CD4-positive, CD25-positive, alpha-beta regulatory T cell (primary cell): ENCODE data around the gene ARFGEF3. TPM values are rescaled to one million over a fixed set of nuclear protein-coding genes. Genes with fewer than 3 reads are reported as not detected.

Source experiments
- ATAC-seq, 2 donors: fragments of 150-1000 bp; cut with Tn5 transposase; one replicate each; pipeline ENCODE4 v1.10.0; 2021; ENCODE audit warnings: low read depth in 2 of 2, moderate number of reproducible peaks in 2 of 2, moderate library complexity in 1 of 2
- DNase-seq, 3 donors: peaks; one replicate each; pipeline versions ENCODE4 v3.0.0 to v3.0.0-alpha.2; 2012 to 2022; ENCODE audit warnings: mixed read lengths in 1 of 3
- H3K27ac ChIP-seq: one replicate; pipeline ENCODE4 v1.7.0; 2013; ENCODE audit warnings: mild to moderate bottlenecking, low read length; ENCODE audit not compliant: insufficient read depth, poor library complexity, severe bottlenecking
- H3K27me3 ChIP-seq: one replicate; pipeline ENCODE4 v1.7.0; 2013; ENCODE audit warnings: low read length; ENCODE audit not compliant: control insufficient read depth, insufficient read depth
- H3K36me3 ChIP-seq: one replicate; pipeline ENCODE4 v1.7.0; 2013; ENCODE audit warnings: mild to moderate bottlenecking, low read length, moderate library complexity; ENCODE audit not compliant: control insufficient read depth, insufficient read depth
- H3K4me1 ChIP-seq: 2 replicates; pipeline ENCODE4 v1.7.0; 2013; ENCODE audit warnings: mild to moderate bottlenecking, low read length; ENCODE audit not compliant: insufficient read depth, control insufficient read depth, poor library complexity, severe bottlenecking
- H3K4me3 ChIP-seq: one replicate; pipeline ENCODE4 v1.7.0; 2013; ENCODE audit warnings: low read depth, mild to moderate bottlenecking, low read length, moderate library complexity
- H3K9me3 ChIP-seq, 2 experiments: 1 replicate in 1 of 2; 2 replicates in 1 of 2; pipeline ENCODE4 v1.7.0; 2013; ENCODE audit warnings: low read length in 2 of 2, mild to moderate bottlenecking in 1 of 2, moderate library complexity in 1 of 2; ENCODE audit not compliant: control insufficient read depth in 2 of 2
- H3K27ac Mint-ChIP-seq, 3 donors: one replicate each; pipeline ENCODE4 v1.8.0; 2020 to 2022; ENCODE audit warnings: mild to moderate bottlenecking in 3 of 3, mixed read lengths in 3 of 3, moderate library complexity in 2 of 3
- H3K27me3 Mint-ChIP-seq: one replicate; pipeline ENCODE4 v1.8.0; 2022; ENCODE audit warnings: mild to moderate bottlenecking, mixed read lengths
- H3K36me3 Mint-ChIP-seq: one replicate; pipeline ENCODE4 v1.8.0; 2020; ENCODE audit warnings: mixed read lengths
- H3K4me1 Mint-ChIP-seq, 4 donors: one replicate each; pipeline ENCODE4 v1.8.0; 2020 to 2022; ENCODE audit warnings: mixed read lengths in 4 of 4, mild to moderate bottlenecking in 1 of 4
- H3K4me3 Mint-ChIP-seq, 4 donors: one replicate each; pipeline ENCODE4 v1.8.0; 2020 to 2022; ENCODE audit warnings: mild to moderate bottlenecking in 4 of 4, mixed read lengths in 4 of 4, moderate library complexity in 3 of 4
- H3K9me3 Mint-ChIP-seq, 7 donors: one replicate each; pipeline ENCODE4 v1.8.0; 2020 to 2022; ENCODE audit warnings: mixed read lengths in 7 of 7, mild to moderate bottlenecking in 3 of 7, moderate library complexity in 2 of 7
- polyA plus RNA-seq, 4 donors: library from polyadenylated mRNA; unstranded; fragments of 300-500 nt; fragmentation: Illumina TruSeq; gene quantifications; one replicate each; pipeline ENCODE4 v1.2.3, GENCODE V29; 2021
- total RNA-seq: library from RNA; stranded (reverse); gene quantifications from one replicate; pipeline ENCODE4 v1.2.3, GENCODE V29; 2022

ARFGEF3 gene
- total and polyA plus RNA-seq, 5 donors from 2014 or later, result not detected

- H3K27me3 Mint-ChIP-seq, result peaks cover 24% of the 10 kb centered on the region
- Histone ChIP-seq H3K4me1 (no peaks in the 10 kb centered on the region), H3K27ac (no peak overlapping the region), H3K27me3 (peaks cover 9% of the 10 kb centered on the region), H3K9me3 (no peaks in the 10 kb centered on the region), H3K4me3 (no peak overlapping the region), H3K36me3 (no peaks in the 10 kb centered on the region)
- H3K4me1 Mint-ChIP-seq, result no peaks in the 10 kb centered on the region
- DNase-seq, result no peak
- no peak overlapping the region for H3K4me3 Mint-ChIP-seq
- H3K27ac Mint-ChIP-seq, result no peak overlapping the region
- peaks cover 0 to 7% (median 0%) of the 10 kb centered on the region in 7 donors for H3K9me3 Mint-ChIP-seq
- ATAC-seq, result no peak
- H3K36me3 Mint-ChIP-seq, result no peaks in the 10 kb centered on the region
Observed at GRCh38 chr6:138318741-138319375, 157.1 kb downstream of the ARFGEF3 start.

GRCh38 chr6:138321934-138322333 is 160.2 kb downstream of the ARFGEF3 start:
- Mint-ChIP-seq H3K4me1 (no peaks in the 10 kb centered on the region), H3K27me3 (peaks cover 14% of the 10 kb centered on the region), H3K36me3 (no peaks in the 10 kb centered on the region), H3K4me3 (no peak overlapping the region), H3K9me3 (peaks cover 0 to 7% (median 1%) of the 10 kb centered on the region in 7 donors), H3K27ac (no peak overlapping the region)
- H3K27ac ChIP-seq, result no peak overlapping the region
- no peak overlapping the region for H3K4me3 ChIP-seq
- H3K36me3 ChIP-seq, result no peaks in the 10 kb centered on the region
- H3K4me1 ChIP-seq, result no peaks in the 10 kb centered on the region
- peaks cover 4% of the 10 kb centered on the region for H3K27me3 ChIP-seq
- ATAC-seq (no peak), DNase-seq (no peak)
- no peaks in the 10 kb centered on the region for H3K9me3 ChIP-seq

- peaks cover 2% of the 10 kb centered on the region for H3K27me3 ChIP-seq
- Mint-ChIP-seq H3K27me3 (peaks cover 14% of the 10 kb centered on the region), H3K4me1 (no peaks in the 10 kb centered on the region), H3K36me3 (no peaks in the 10 kb centered on the region), H3K9me3 (peaks cover 0 to 7% (median 1%) of the 10 kb centered on the region in 7 donors), H3K27ac (no peak overlapping the region), H3K4me3 (no peak overlapping the region)
- DNase-seq (no peak), ATAC-seq (no peak)
- no peak overlapping the region for H3K27ac ChIP-seq
- no peaks in the 10 kb centered on the region for H3K4me1 ChIP-seq
- H3K36me3 ChIP-seq, result no peaks in the 10 kb centered on the region
- no peak overlapping the region for H3K4me3 ChIP-seq
- H3K9me3 ChIP-seq, result no peaks in the 10 kb centered on the region
Observed at GRCh38 chr6:138323821-138324220, 162.1 kb downstream of the ARFGEF3 start.

GRCh38 chr6:138328210-138328609 is 166.5 kb downstream of the ARFGEF3 start:
- Histone ChIP-seq H3K27me3 (peaks cover 2% of the 10 kb centered on the region), H3K4me1 (no peaks in the 10 kb centered on the region), H3K4me3 (no peak overlapping the region), H3K36me3 (no peaks in the 10 kb centered on the region), H3K9me3 (no peaks in the 10 kb centered on the region), H3K27ac (no peak overlapping the region)
- no peak overlapping the region for H3K4me3 Mint-ChIP-seq
- DNase-seq (no peak), ATAC-seq (no peak)
- H3K9me3 Mint-ChIP-seq, result peaks cover 0 to 3% (median 0%) of the 10 kb centered on the region in 7 donors
- no peak overlapping the region for H3K27ac Mint-ChIP-seq
- no peaks in the 10 kb centered on the region for H3K4me1 Mint-ChIP-seq
- H3K27me3 Mint-ChIP-seq, result no peaks in the 10 kb centered on the region
- no peaks in the 10 kb centered on the region for H3K36me3 Mint-ChIP-seq

- H3K9me3 Mint-ChIP-seq, result peaks cover 0 to 4% (median 0%) of the 10 kb centered on the region in 7 donors
- no peaks in the 10 kb centered on the region for H3K4me1 ChIP-seq
- H3K36me3 ChIP-seq, result no peaks in the 10 kb centered on the region
- no peaks in the 10 kb centered on the region for H3K4me1 Mint-ChIP-seq
- peaks cover 2% of the 10 kb centered on the region for H3K27me3 ChIP-seq
- H3K4me3 Mint-ChIP-seq, result no peak overlapping the region
- H3K4me3 ChIP-seq, result no peak overlapping the region
- no peaks in the 10 kb centered on the region for H3K9me3 ChIP-seq
- H3K27ac Mint-ChIP-seq, result no peak overlapping the region
- no peaks in the 10 kb centered on the region for H3K36me3 Mint-ChIP-seq
- H3K27ac ChIP-seq, result no peak overlapping the region
- H3K27me3 Mint-ChIP-seq, result peaks cover 2% of the 10 kb centered on the region
- ATAC-seq, result no peak
- DNase-seq, result no peak
Observed at GRCh38 chr6:138330763-138331162, 169.0 kb downstream of the ARFGEF3 start.

- Histone ChIP-seq H3K27me3 (peaks cover 2% of the 10 kb centered on the region), H3K4me1 (no peaks in the 10 kb centered on the region), H3K36me3 (no peaks in the 10 kb centered on the region), H3K9me3 (no peaks in the 10 kb centered on the region), H3K27ac (no peak overlapping the region), H3K4me3 (no peak overlapping the region)
- DNase-seq (no peak), ATAC-seq (no peak)
- Mint-ChIP-seq H3K9me3 (peaks cover 0 to 2% (median 0%) of the 10 kb centered on the region in 7 donors), H3K4me3 (no peak overlapping the region), H3K4me1 (no peaks in the 10 kb centered on the region), H3K27me3 (peaks cover 5% of the 10 kb centered on the region), H3K27ac (no peak overlapping the region), H3K36me3 (no peaks in the 10 kb centered on the region)
Observed at GRCh38 chr6:138331444-138331843, 169.7 kb downstream of the ARFGEF3 start.

- no peaks in the 10 kb centered on the region for H3K36me3 ChIP-seq
- no peak overlapping the region for H3K27ac ChIP-seq
- ATAC-seq, result no peak
- Mint-ChIP-seq H3K27ac (no peak overlapping the region), H3K4me3 (no peak overlapping the region), H3K27me3 (peaks cover 5% of the 10 kb centered on the region), H3K36me3 (no peaks in the 10 kb centered on the region), H3K9me3 (peaks cover 0 to 2% (median 0%) of the 10 kb centered on the region in 7 donors), H3K4me1 (no peaks in the 10 kb centered on the region)
- no peak for DNase-seq
- H3K27me3 ChIP-seq, result peaks cover 4% of the 10 kb centered on the region
- H3K9me3 ChIP-seq, result no peaks in the 10 kb centered on the region
- no peak overlapping the region for H3K4me3 ChIP-seq
- H3K4me1 ChIP-seq, result no peaks in the 10 kb centered on the region
Observed at GRCh38 chr6:138331984-138332383, 170.2 kb downstream of the ARFGEF3 start.

- Mint-ChIP-seq H3K27me3 (peaks cover 8% of the 10 kb centered on the region), H3K4me1 (no peaks in the 10 kb centered on the region), H3K27ac (no peak overlapping the region), H3K9me3 (peaks cover 0 to 2% (median 0%) of the 10 kb centered on the region in 7 donors), H3K4me3 (no peak overlapping the region), H3K36me3 (no peaks in the 10 kb centered on the region)
- H3K27ac ChIP-seq, result no peak overlapping the region
- DNase-seq (no peak), ATAC-seq (no peak)
- no peaks in the 10 kb centered on the region for H3K4me1 ChIP-seq
- H3K4me3 ChIP-seq, result no peak overlapping the region
- no peaks in the 10 kb centered on the region for H3K9me3 ChIP-seq
- H3K36me3 ChIP-seq, result no peaks in the 10 kb centered on the region
- H3K27me3 ChIP-seq, result peaks cover 4% of the 10 kb centered on the region
Observed at GRCh38 chr6:138334000-138334399, 172.3 kb downstream of the ARFGEF3 start.
